Suprapubic skin (tissue), 4 donors: ENCODE results near the gene MEIKIN. TPM values are rescaled to one million over a fixed set of nuclear protein-coding genes. Genes with fewer than 3 reads are reported as not detected.

Source experiments
- DNase-seq, 2 donors: peaks; one replicate each; pipeline ENCODE4 v3.0.0-alpha.2; 2019; ENCODE audit warnings: low spot score in 2 of 2
- H3K27ac ChIP-seq: fragments of 200-600 bp; sonication (generic); one replicate; pipeline ENCODE4 v1.5.1; 2019
- H3K27me3 ChIP-seq: fragments of 200-600 bp; sonication (generic); one replicate; pipeline ENCODE4 v1.5.1; 2019
- H3K36me3 ChIP-seq: fragments of 200-600 bp; sonication (generic); one replicate; pipeline ENCODE4 v1.5.1; 2019
- H3K4me1 ChIP-seq: fragments of 200-600 bp; sonication (generic); one replicate; pipeline ENCODE4 v1.5.1; 2019
- H3K4me3 ChIP-seq: fragments of 200-600 bp; sonication (generic); one replicate; pipeline ENCODE4 v1.5.1; 2019; ENCODE audit warnings: mild to moderate bottlenecking
- H3K9me3 ChIP-seq: fragments of 200-600 bp; sonication (generic); one replicate; pipeline ENCODE4 v1.5.1; 2019
- CTCF ChIP-seq, 2 donors: fragments of 200-600 bp in 1 of 2; fragments of 450-650 bp in 1 of 2; sonication (generic) in 1 of 2; IDR thresholded peaks; one replicate each; pipeline ENCODE4 v1.5.1; 2016 to 2019; ENCODE audit warnings: antibody characterized with exemption in 2 of 2, mild to moderate bottlenecking in 1 of 2, moderate library complexity in 1 of 2
- EP300 ChIP-seq: sonication (generic); formaldehyde crosslinking; IDR thresholded peaks from one replicate; pipeline ENCODE4 v1.6.1; 2017; ENCODE audit warnings: antibody characterized with exemption
- POLR2A ChIP-seq, 2 donors: fragments of 450-650 bp; IDR thresholded peaks; one replicate each; pipeline ENCODE4 v1.6.1; 2017; ENCODE audit warnings: antibody characterized with exemption in 2 of 2, mild to moderate bottlenecking in 2 of 2, moderate library complexity in 2 of 2
- POLR2AphosphoS5 ChIP-seq, 3 donors: sonication (generic); formaldehyde crosslinking; IDR thresholded peaks; one replicate each; pipeline ENCODE4 v1.6.1; 2017; ENCODE audit warnings: antibody characterized with exemption in 3 of 3
- WGBS: methylation state at CpG from one replicate; pipeline ENCODE4 v1.1.5; 2018; 5-methylcytosine and 5-hydroxymethylcytosine counted together
- total RNA-seq, 4 donors: library from RNA; depleted of rRNA; stranded (reverse); fragments of >200 nt; gene quantifications; one replicate each; pipeline ENCODE4 v1.1.0, GENCODE V29; 2016

Gene MEIKIN
- total RNA-seq, 4 donors from 2014 or later = not detected

GRCh38 chr5:131766689-131767088 lies 178.8 kb downstream of the MEIKIN start:
- no peak for TF ChIP-seq CTCF (IDR thresholded peaks at IDR 0.05)
- TF ChIP-seq EP300 = no peak
- TF ChIP-seq POLR2A (IDR thresholded peaks at IDR 0.05) = no peak
- TF ChIP-seq POLR2AphosphoS5 (IDR thresholded peaks at IDR 0.05) = no peak
- no peaks in the 10 kb centered on the region for H3K27me3 ChIP-seq
- 84% methylated on average over 3 of the region's 3 CpGs for WGBS
- H3K4me1 ChIP-seq = peaks cover 20% of the 10 kb centered on the region
- no peak overlapping the region for H3K4me3 ChIP-seq
- no peak overlapping the region for H3K27ac ChIP-seq
- peaks cover 4% of the 10 kb centered on the region for H3K9me3 ChIP-seq
- peaks cover 7% of the 10 kb centered on the region for H3K36me3 ChIP-seq
- DNase-seq = no peak

- Histone ChIP-seq H3K27ac (no peak overlapping the region), H3K4me1 (peaks cover 18% of the 10 kb centered on the region), H3K27me3 (no peaks in the 10 kb centered on the region), H3K36me3 (peaks cover 7% of the 10 kb centered on the region), H3K9me3 (peaks cover 4% of the 10 kb centered on the region), H3K4me3 (no peak overlapping the region)
- TF ChIP-seq EP300 (no peak), CTCF (IDR thresholded peaks at IDR 0.05) (no peak), POLR2AphosphoS5 (IDR thresholded peaks at IDR 0.05) (no peak), POLR2A (IDR thresholded peaks at IDR 0.05) (no peak)
- WGBS = 65% methylated on average over 1 of the region's 1 CpG
- no peak for DNase-seq
Measured at GRCh38 chr5:131765261-131765660, 180.2 kb downstream of the MEIKIN start.

- Histone ChIP-seq H3K27ac (no peak overlapping the region), H3K9me3 (peaks cover 4% of the 10 kb centered on the region), H3K27me3 (no peaks in the 10 kb centered on the region), H3K4me3 (no peak overlapping the region), H3K4me1 (peaks cover 11% of the 10 kb centered on the region), H3K36me3 (peaks cover 7% of the 10 kb centered on the region)
- 97% methylated on average over 3 of the region's 3 CpGs for WGBS
- DNase-seq = no peak
- TF ChIP-seq EP300 (no peak), POLR2AphosphoS5 (IDR thresholded peaks at IDR 0.05) (no peak), POLR2A (IDR thresholded peaks at IDR 0.05) (no peak), CTCF (IDR thresholded peaks at IDR 0.05) (no peak)
Measured at GRCh38 chr5:131763968-131764367, 181.5 kb downstream of the MEIKIN start.

GRCh38 chr5:131760793-131761192 lies 184.7 kb downstream of the MEIKIN start:
- H3K27me3 ChIP-seq = no peaks in the 10 kb centered on the region
- DNase-seq = no peak
- H3K27ac ChIP-seq = no peak overlapping the region
- WGBS = 69% methylated on average over 2 of the region's 2 CpGs
- H3K4me3 ChIP-seq = no peak overlapping the region
- peaks cover 28% of the 10 kb centered on the region for H3K4me1 ChIP-seq
- peaks cover 4% of the 10 kb centered on the region for H3K9me3 ChIP-seq
- H3K36me3 ChIP-seq = peaks cover 7% of the 10 kb centered on the region
- TF ChIP-seq CTCF (IDR thresholded peaks at IDR 0.05) (no peak), EP300 (no peak), POLR2AphosphoS5 (IDR thresholded peaks at IDR 0.05) (no peak), POLR2A (IDR thresholded peaks at IDR 0.05) (no peak)

GRCh38 chr5:131759704-131760103 lies 185.8 kb downstream of the MEIKIN start:
- DNase-seq = no peak
- WGBS = 90% methylated on average over 1 of the region's 1 CpG
- Histone ChIP-seq H3K4me1 (peaks cover 22% of the 10 kb centered on the region), H3K27ac (no peak overlapping the region), H3K9me3 (peaks cover 4% of the 10 kb centered on the region), H3K27me3 (no peaks in the 10 kb centered on the region), H3K36me3 (peaks cover 7% of the 10 kb centered on the region), H3K4me3 (no peak overlapping the region)
- TF ChIP-seq CTCF (IDR thresholded peaks at IDR 0.05) (no peak), POLR2AphosphoS5 (IDR thresholded peaks at IDR 0.05) (no peak), POLR2A (IDR thresholded peaks at IDR 0.05) (no peak), EP300 (no peak)
